Upper lobe of left lung (tissue), 4 donors: ENCODE results near the gene CSNK2B.

Experiments
- POLR2AphosphoS5 ChIP-seq, 2 donors: sonication (generic); formaldehyde crosslinking; IDR thresholded peaks; one replicate each; pipeline ENCODE4 v1.5.1; 2017; ENCODE audit warnings: antibody characterized with exemption in 2 of 2
- TF ChIP-seq, protein P1 (sequence below), 6 experiments: fragments of 450-650 bp in 4 of 6; fragments of 200-600 bp in 2 of 6; sonication (generic) in 2 of 6; IDR thresholded peaks; one replicate each; pipeline ENCODE4 v1.5.1; 2016 to 2019; ENCODE audit warnings: antibody characterized with exemption in 6 of 6

DNA sequence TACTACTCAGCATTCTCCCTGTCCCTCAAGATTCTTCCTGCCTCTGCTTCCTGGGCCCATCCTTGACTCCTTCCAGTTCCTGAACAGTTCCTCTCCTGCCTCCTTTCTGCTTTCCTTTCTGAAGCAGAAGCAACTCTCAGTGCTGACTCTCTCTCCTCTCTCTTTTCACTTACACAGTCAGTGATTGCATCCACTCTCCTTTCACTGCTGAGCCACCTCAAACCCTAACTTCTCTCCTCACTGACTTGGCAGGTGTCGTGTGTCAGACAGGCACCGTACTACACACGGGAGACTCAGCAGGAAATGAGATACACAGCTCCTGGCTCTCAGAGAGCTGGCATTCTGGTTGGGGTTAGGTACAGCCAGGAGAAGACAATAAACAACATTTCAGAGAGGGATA lies 31.7 kb downstream of the CSNK2B start:
- TF ChIP-seq, protein P1, sequence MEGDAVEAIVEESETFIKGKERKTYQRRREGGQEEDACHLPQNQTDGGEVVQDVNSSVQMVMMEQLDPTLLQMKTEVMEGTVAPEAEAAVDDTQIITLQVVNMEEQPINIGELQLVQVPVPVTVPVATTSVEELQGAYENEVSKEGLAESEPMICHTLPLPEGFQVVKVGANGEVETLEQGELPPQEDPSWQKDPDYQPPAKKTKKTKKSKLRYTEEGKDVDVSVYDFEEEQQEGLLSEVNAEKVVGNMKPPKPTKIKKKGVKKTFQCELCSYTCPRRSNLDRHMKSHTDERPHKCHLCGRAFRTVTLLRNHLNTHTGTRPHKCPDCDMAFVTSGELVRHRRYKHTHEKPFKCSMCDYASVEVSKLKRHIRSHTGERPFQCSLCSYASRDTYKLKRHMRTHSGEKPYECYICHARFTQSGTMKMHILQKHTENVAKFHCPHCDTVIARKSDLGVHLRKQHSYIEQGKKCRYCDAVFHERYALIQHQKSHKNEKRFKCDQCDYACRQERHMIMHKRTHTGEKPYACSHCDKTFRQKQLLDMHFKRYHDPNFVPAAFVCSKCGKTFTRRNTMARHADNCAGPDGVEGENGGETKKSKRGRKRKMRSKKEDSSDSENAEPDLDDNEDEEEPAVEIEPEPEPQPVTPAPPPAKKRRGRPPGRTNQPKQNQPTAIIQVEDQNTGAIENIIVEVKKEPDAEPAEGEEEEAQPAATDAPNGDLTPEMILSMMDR (IDR thresholded peaks at IDR 0.05): no peak
- TF ChIP-seq POLR2AphosphoS5 (IDR thresholded peaks at IDR 0.05): no peak
